ENCODE data around the gene STIP1.

GRCh38 chr11:64208796-64209562 is 23.0 kb downstream of the STIP1 start:
- TF ChIP-seq USF2 (IDR thresholded peaks at IDR 0.05; ENCODE audit: low read depth, low read length) (no peak), CTCF (conservative IDR thresholded peaks at IDR 0.05; ENCODE audit: low read depth, low read length) (no peak), RAD21 (IDR thresholded peaks at IDR 0.05; ENCODE audit: low read length) (no peak), POLR2A (IDR thresholded peaks at IDR 0.05; ENCODE audit: low read depth, low read length) (no peak), BHLHE40 (IDR thresholded peaks at IDR 0.05; ENCODE audit: low read depth, low read length) (no peak), CEBPB (IDR thresholded peaks at IDR 0.05; ENCODE audit: low read depth, low read length) (no peak), ELK1 (IDR thresholded peaks at IDR 0.05; ENCODE audit: borderline replicate concordance, low read depth, low read length) (no peak), MAZ (IDR thresholded peaks at IDR 0.05; ENCODE audit: borderline replicate concordance, low read depth, low read length) (no peak), RFX5 (IDR thresholded peaks at IDR 0.05; ENCODE audit: low read depth, low read length) (no peak), FOS (IDR thresholded peaks at IDR 0.05; ENCODE audit: low read depth, low read length) (no peak), MAFK (IDR thresholded peaks at IDR 0.05; ENCODE audit: low read depth, low read length) (no peak), SMC3 (IDR thresholded peaks at IDR 0.05; ENCODE audit: low read depth, low read length) (no peak), CHD1 (IDR thresholded peaks at IDR 0.05; ENCODE audit: low read depth, low read length) (no peak)
